Measurements from ENCODE around the gene AOPEP.

AOPEP gene

DNA sequence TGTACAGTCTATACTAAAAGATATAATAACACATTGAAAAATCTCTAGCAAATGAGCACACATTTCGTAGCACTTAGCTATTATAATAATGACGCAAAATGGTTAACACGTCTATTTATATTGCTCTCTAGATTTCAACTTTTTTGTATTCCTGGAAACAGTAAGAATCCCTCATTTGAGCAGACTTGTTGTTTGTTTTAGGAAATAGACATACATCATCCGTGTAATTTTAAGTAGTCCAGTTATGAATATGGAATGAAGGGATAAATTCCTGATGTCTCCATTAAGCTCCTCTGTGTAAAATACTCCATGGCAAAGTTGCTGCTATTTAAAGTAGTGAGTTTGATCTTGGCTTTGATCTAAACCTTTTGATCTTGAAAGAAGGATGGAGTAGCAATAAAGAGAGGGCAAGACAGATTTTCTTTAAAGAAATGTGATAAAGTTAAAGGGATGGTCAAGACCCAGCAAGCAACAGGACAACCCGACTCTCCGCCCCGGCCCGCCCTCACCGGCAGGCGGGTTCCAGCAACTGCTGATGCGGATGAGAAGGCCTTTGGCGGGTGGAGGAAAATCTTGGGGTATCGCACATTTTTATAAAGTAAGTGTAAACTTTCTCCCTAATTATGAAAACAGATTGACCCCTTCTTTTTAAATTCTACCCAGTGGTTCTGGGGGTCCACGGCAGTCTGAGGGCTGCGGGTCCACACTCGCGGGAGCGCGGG is 277.4 kb downstream of the AOPEP start:
- Histone ChIP-seq H3K27me3 (ENCODE audit: control insufficient read depth in 1 of 2, insufficient read depth in 2 of 2, low read length in 2 of 2) (peaks cover 0 to 5% of the 10 kb centered on the region in 2 donors), H3K4me3 (ENCODE audit: low read depth in 1 of 2, low read length in 2 of 2) (peak overlapping the region; percentile 76 to 81), H3K36me3 (ENCODE audit: control insufficient read depth in 1 of 2, insufficient read depth in 2 of 2, low read length in 2 of 2) (no peaks in the 10 kb centered on the region), H3K4me1 (ENCODE audit: control insufficient read depth in 1 of 2, insufficient read depth in 2 of 2, low read length in 2 of 2) (peaks cover 14 to 20% of the 10 kb centered on the region in 2 donors), H3K9me3 (ENCODE audit: control insufficient read depth in 1 of 2, low read length in 2 of 2) (no peaks in the 10 kb centered on the region), H3K27ac (ENCODE audit: low read depth, low read length) (peak overlapping the region; percentile 92), H3K9ac (ENCODE audit: low read depth in 1 of 2, low read length in 2 of 2) (peak overlapping the region; percentile 63 to 79)

DNA sequence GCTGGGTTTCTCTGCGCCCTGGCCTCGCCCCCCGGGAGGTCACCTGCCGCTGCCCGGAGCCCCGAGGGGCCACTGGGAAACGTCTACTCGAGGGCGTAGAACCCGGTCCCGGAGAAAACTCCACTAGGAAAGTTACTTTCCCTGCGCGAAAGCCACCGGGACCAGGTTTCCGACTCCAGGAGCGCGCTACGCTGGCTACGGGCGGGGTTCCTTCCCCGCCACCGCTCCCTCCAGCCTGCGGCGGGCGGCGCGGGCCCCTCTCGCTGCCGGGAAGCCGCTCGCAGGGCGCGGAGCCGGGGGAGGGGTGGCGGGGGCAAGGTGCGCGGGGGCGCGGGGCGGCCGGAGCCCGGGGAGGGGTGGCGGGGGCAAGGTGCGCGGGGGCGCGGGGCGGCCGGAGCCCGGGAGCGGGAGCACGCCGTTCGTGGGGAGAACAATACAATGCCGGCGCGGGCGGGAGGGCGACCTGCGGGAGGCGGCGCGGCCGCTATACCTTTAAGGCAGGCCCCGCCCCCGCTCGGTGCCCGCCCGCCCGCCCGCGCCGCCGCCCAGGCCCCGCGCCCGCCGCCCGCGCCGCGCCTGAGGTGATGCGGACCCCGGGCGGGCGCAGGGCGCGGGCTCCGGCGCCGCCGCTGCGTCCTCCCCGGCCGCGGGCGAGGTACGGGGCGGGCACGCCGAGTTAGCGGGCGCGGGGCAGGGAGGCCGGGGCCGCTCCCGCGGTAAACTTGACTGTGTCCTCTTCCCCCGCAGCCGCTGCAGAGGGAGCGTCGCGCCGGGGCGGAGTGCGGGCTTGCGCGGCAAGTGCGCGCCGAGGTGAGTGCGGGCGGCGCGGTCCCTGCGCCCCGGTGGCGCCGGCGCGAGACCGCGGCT is 278.1 kb downstream of the AOPEP start:
- H3K4me1 ChIP-seq (ENCODE audit: control insufficient read depth in 1 of 2, insufficient read depth in 2 of 2, low read length in 2 of 2), result peaks cover 14 to 20% of the 10 kb centered on the region in 2 donors
- peak overlapping the region; percentile 78 to 81 for H3K4me3 ChIP-seq (ENCODE audit: low read depth in 1 of 2, low read length in 2 of 2)
- peaks cover 0 to 5% of the 10 kb centered on the region in 2 donors for H3K27me3 ChIP-seq (ENCODE audit: control insufficient read depth in 1 of 2, insufficient read depth in 2 of 2, low read length in 2 of 2)
- H3K9ac ChIP-seq (ENCODE audit: low read depth in 1 of 2, low read length in 2 of 2), result peak overlapping the region; percentile 69 to 85
- H3K9me3 ChIP-seq (ENCODE audit: control insufficient read depth in 1 of 2, low read length in 2 of 2), result no peaks in the 10 kb centered on the region
- H3K27ac ChIP-seq (ENCODE audit: low read depth, low read length), result peak overlapping the region; percentile 92
- H3K36me3 ChIP-seq (ENCODE audit: control insufficient read depth in 1 of 2, insufficient read depth in 2 of 2, low read length in 2 of 2), result no peaks in the 10 kb centered on the region

DNA sequence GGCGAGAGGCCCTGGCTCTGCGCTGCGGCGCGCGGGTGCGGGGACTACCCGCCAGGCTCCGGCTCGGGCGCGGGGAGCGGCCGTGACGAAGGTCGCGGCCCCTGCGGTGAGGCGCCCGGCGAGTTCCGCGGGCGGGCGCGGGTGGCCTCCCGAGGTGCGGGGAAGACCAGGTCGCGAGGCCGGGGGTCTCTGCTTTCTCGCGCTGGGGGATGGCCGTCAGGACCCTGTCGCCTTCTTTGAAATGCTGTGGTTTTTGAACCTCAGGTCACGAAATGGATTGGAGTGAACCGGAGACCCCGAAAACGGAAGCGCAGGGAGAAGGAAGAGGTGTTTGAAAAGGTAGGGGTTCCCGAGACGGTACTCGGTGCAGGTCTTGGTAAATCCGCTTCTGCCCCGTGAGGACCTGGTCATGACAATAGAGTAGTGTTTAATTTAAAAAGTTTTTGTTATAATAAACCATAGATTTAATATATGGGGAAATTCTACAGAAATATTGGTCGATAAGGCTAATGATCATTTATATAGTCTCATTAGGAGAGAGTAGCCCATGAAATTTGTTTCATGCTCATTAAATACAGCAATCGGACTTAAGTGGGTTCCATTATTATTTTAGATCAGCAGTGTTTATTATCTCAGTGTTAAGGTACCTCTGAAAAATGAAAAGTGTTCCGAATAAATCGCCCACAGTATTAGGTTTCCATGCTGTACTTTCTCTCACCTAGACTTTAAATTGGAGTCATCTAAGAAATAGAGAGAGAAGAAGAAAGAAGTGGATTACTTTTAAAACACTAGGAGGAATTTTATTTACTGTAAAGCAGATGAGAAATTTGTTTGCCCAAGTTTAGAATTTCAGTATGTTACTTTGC is 279.0 kb downstream of the AOPEP start:
- H3K4me3 ChIP-seq (ENCODE audit: low read depth in 1 of 2, low read length in 2 of 2), result peak overlapping the region; percentile 76 to 78
- peaks cover 14 to 20% of the 10 kb centered on the region in 2 donors for H3K4me1 ChIP-seq (ENCODE audit: control insufficient read depth in 1 of 2, insufficient read depth in 2 of 2, low read length in 2 of 2)
- peak overlapping the region; percentile 91 for H3K27ac ChIP-seq (ENCODE audit: low read depth, low read length)
- H3K9ac ChIP-seq (ENCODE audit: low read depth in 1 of 2, low read length in 2 of 2), result peak overlapping the region; percentile 69 to 85
- peaks cover 0 to 2% of the 10 kb centered on the region in 2 donors for H3K36me3 ChIP-seq (ENCODE audit: control insufficient read depth in 1 of 2, insufficient read depth in 2 of 2, low read length in 2 of 2)
- H3K27me3 ChIP-seq (ENCODE audit: control insufficient read depth in 1 of 2, insufficient read depth in 2 of 2, low read length in 2 of 2), result peaks cover 0 to 5% of the 10 kb centered on the region in 2 donors
- no peaks in the 10 kb centered on the region for H3K9me3 ChIP-seq (ENCODE audit: control insufficient read depth in 1 of 2, low read length in 2 of 2)

DNA sequence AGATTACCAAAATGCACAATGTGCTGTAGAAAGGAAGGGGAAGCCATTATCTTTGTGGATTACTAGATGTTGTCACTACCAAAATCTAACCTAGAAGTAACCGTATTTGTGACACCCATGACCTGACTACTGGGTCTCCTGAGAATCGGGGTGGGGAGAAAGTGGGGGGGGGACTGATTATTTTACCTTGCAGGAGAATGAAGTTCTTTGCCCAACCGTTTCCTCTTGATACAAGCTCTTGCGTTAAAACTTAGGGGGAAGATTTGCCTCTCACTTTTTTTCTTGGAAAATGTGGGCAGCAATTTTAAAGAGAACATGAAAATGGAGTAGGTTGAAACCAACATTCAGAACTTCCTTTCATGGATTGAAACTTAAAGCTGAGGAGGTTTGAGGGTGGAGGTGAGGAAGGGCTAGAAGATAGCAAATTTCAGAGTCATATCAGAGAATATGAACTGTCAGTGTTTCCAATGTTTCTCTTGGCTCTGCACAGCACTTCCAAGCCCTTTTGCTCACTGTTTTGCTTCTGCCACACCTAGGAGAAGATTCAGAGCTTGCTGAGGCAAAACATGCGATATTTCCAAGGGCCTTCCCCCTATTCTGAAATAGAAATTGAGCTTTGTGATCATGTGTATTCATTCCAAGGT is 280.8 kb downstream of the AOPEP start:
- Histone ChIP-seq H3K9me3 (ENCODE audit: control insufficient read depth in 1 of 2, low read length in 2 of 2) (no peaks in the 10 kb centered on the region), H3K27ac (ENCODE audit: low read depth, low read length) (peak overlapping the region; percentile 62), H3K4me1 (ENCODE audit: control insufficient read depth in 1 of 2, insufficient read depth in 2 of 2, low read length in 2 of 2) (peaks cover 14 to 20% of the 10 kb centered on the region in 2 donors), H3K4me3 (ENCODE audit: low read depth in 1 of 2, low read length in 2 of 2) (peak overlapping the region; percentile 9 to 78), H3K9ac (ENCODE audit: low read depth in 1 of 2, low read length in 2 of 2) (peak overlapping the region; percentile 56 to 85), H3K27me3 (ENCODE audit: control insufficient read depth in 1 of 2, insufficient read depth in 2 of 2, low read length in 2 of 2) (peaks cover 0 to 5% of the 10 kb centered on the region in 2 donors), H3K36me3 (ENCODE audit: control insufficient read depth in 1 of 2, insufficient read depth in 2 of 2, low read length in 2 of 2) (peaks cover 0 to 2% of the 10 kb centered on the region in 2 donors)

DNA sequence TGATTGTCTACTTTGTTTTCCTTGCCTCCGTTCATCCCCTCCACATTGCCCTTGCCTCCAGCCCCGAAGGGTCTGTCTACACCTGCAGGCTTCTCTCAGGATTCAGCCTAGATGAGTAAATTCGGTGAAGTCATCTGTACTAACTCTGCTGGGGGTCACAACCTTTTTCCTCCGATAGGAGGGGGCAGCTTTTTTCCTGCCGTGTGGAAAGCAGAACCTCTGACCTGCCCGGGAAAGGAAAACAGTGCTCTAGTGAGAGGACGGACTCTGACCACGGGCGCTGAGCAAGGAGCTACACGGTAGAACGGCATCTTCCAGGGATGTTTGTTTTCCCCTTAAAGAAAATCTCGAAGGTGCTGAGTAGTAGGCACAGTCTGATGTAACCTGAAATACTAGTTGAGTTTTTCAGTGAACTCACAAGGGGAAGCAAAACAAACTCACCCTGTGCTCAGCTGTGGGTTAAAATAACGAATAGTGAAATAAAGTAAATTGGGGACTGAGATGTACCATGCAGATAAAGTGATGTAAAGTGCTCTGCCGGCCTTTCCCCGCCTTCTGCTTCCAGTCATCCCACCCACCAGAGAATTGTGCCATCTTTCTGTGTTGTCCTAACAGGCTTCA is 281.8 kb downstream of the AOPEP start:
- no peaks in the 10 kb centered on the region for H3K9me3 ChIP-seq (ENCODE audit: control insufficient read depth in 1 of 2, low read length in 2 of 2)
- peaks cover 0 to 2% of the 10 kb centered on the region in 2 donors for H3K36me3 ChIP-seq (ENCODE audit: control insufficient read depth in 1 of 2, insufficient read depth in 2 of 2, low read length in 2 of 2)
- H3K4me1 ChIP-seq (ENCODE audit: control insufficient read depth in 1 of 2, insufficient read depth in 2 of 2, low read length in 2 of 2), result peaks cover 13 to 14% of the 10 kb centered on the region in 2 donors
- peaks cover 0 to 5% of the 10 kb centered on the region in 2 donors for H3K27me3 ChIP-seq (ENCODE audit: control insufficient read depth in 1 of 2, insufficient read depth in 2 of 2, low read length in 2 of 2)
- peak overlapping the region; percentile 9 to 78 for H3K4me3 ChIP-seq (ENCODE audit: low read depth in 1 of 2, low read length in 2 of 2)
- peak overlapping the region; percentile 56 to 85 for H3K9ac ChIP-seq (ENCODE audit: low read depth in 1 of 2, low read length in 2 of 2)
- H3K27ac ChIP-seq (ENCODE audit: low read depth, low read length), result peak overlapping the region; percentile 58

DNA sequence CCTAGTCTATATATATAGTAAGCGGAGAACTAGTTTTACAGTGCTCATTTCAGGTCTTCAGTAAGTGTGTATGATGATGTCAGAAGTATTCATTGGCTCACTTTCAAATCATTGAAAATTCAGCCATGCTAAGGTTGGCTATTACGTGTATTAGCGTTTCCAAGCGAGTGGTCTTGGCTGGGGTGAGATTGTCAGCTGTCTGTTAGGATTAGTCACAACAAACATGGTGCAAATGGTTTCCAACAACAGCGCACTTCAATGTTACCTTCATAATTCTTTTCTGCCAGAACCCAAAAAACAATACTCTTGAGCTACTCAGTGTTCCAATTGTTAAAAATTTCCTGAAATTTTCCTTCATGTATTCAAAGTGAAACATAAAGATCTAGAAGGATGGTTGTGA is 283.0 kb downstream of the AOPEP start:
- Histone ChIP-seq H3K4me3 (ENCODE audit: low read depth in 1 of 2, low read length in 2 of 2) (no peak overlapping the region), H3K4me1 (ENCODE audit: control insufficient read depth in 1 of 2, insufficient read depth in 2 of 2, low read length in 2 of 2) (peaks cover 5 to 14% of the 10 kb centered on the region in 2 donors), H3K27ac (ENCODE audit: low read depth, low read length) (no peak overlapping the region), H3K36me3 (ENCODE audit: control insufficient read depth in 1 of 2, insufficient read depth in 2 of 2, low read length in 2 of 2) (peaks cover 0 to 2% of the 10 kb centered on the region in 2 donors), H3K9me3 (ENCODE audit: control insufficient read depth in 1 of 2, low read length in 2 of 2) (no peaks in the 10 kb centered on the region), H3K9ac (ENCODE audit: low read depth in 1 of 2, low read length in 2 of 2) (no peak overlapping the region), H3K27me3 (ENCODE audit: control insufficient read depth in 1 of 2, insufficient read depth in 2 of 2, low read length in 2 of 2) (no peaks in the 10 kb centered on the region)

DNA sequence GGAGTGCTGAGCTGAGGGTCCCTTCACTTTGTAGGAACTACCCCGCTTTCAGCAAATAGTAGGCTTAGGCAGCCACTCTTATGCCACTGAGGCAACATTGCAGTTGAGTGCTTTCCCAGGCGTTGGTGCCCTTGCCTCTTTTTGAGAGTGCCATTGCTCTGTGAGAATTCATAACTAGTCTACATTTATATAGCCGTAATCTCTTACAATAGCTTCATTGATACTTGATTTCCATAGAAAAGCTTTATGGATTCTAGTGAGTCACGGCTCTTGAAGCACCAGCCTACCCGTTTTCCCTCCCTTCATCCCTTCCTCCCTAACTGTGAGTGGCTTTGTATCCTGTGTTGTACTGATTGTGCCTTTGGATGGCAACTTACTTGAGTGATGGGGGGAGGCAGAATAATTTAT is 283.9 kb downstream of the AOPEP start:
- H3K4me1 ChIP-seq (ENCODE audit: control insufficient read depth in 1 of 2, insufficient read depth in 2 of 2, low read length in 2 of 2), result peaks cover 5 to 14% of the 10 kb centered on the region in 2 donors
- H3K9me3 ChIP-seq (ENCODE audit: control insufficient read depth in 1 of 2, low read length in 2 of 2), result no peaks in the 10 kb centered on the region
- no peaks in the 10 kb centered on the region for H3K27me3 ChIP-seq (ENCODE audit: control insufficient read depth in 1 of 2, insufficient read depth in 2 of 2, low read length in 2 of 2)
- no peak overlapping the region for H3K27ac ChIP-seq (ENCODE audit: low read depth, low read length)
- no peak overlapping the region for H3K9ac ChIP-seq (ENCODE audit: low read depth in 1 of 2, low read length in 2 of 2)
- H3K36me3 ChIP-seq (ENCODE audit: control insufficient read depth in 1 of 2, insufficient read depth in 2 of 2, low read length in 2 of 2), result peaks cover 5 to 8% of the 10 kb centered on the region in 2 donors
- H3K4me3 ChIP-seq (ENCODE audit: low read depth in 1 of 2, low read length in 2 of 2), result peak overlapping the region in 1 of 2 donors; percentile 5

DNA sequence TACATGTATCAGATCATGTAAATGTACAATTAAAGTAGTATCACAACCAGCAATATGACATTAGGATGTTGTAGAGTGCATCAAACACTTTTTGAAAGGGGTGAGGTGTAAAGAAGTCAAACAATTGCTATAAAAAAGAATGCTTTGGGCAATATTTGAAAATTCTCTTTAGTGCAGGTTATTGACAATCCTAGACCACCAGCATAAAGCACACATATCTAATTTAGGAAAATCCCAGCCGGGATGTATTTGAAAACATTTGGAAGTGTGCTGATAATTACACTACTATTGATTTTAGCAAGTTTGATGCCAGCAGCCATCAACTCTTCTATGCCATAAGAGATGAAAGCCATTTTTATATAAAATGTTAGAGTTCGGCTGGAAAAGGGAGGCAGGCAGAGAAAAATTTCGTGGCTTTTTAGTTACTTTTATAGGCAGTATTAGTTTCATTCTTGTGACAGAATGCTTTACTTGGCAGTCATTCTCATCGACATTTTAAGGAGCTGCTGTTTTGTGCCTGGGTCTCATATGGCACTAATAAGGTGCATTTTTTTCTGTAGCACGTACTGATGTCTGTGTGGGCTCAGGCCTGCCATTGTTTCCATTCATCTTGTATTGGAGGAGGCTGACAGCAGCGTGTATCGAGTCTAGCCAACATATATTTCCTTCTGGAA is 285.7 kb downstream of the AOPEP start:
- no peak overlapping the region for H3K27ac ChIP-seq (ENCODE audit: low read depth, low read length)
- peaks cover 5 to 10% of the 10 kb centered on the region in 2 donors for H3K4me1 ChIP-seq (ENCODE audit: control insufficient read depth in 1 of 2, insufficient read depth in 2 of 2, low read length in 2 of 2)
- H3K36me3 ChIP-seq (ENCODE audit: control insufficient read depth in 1 of 2, insufficient read depth in 2 of 2, low read length in 2 of 2), result peaks cover 8 to 15% of the 10 kb centered on the region in 2 donors

More for the DNA sequence above, 285.7 kb downstream of the AOPEP start:
- no peak overlapping the region for H3K9ac ChIP-seq (ENCODE audit: low read depth in 1 of 2, low read length in 2 of 2)
- no peaks in the 10 kb centered on the region for H3K9me3 ChIP-seq (ENCODE audit: control insufficient read depth in 1 of 2, low read length in 2 of 2)
- no peak overlapping the region for H3K4me3 ChIP-seq (ENCODE audit: low read depth in 1 of 2, low read length in 2 of 2)
- H3K27me3 ChIP-seq (ENCODE audit: control insufficient read depth in 1 of 2, insufficient read depth in 2 of 2, low read length in 2 of 2), result no peaks in the 10 kb centered on the region
